HT-29 (cell line): ENCODE measurements around the gene MEGF6. TPM values are rescaled to one million over a fixed set of nuclear protein-coding genes. Genes with fewer than 3 reads are reported as not detected.

Experiments used
- DNase-seq: peaks from one replicate; pipeline ENCODE4 v3.0.0-alpha.2; 2015; ENCODE audit warnings: low spot score
- total RNA-seq: library from RNA; depleted of rRNA; stranded (reverse); fragments of >200 nt; shearing (Covaris generic); gene quantifications from 2 replicates; pipeline ENCODE4 v1.2.3, GENCODE V29; 2014

Gene MEGF6
- total RNA-seq, 1 experiment from 2014 or later, result 12.7 TPM

DNA sequence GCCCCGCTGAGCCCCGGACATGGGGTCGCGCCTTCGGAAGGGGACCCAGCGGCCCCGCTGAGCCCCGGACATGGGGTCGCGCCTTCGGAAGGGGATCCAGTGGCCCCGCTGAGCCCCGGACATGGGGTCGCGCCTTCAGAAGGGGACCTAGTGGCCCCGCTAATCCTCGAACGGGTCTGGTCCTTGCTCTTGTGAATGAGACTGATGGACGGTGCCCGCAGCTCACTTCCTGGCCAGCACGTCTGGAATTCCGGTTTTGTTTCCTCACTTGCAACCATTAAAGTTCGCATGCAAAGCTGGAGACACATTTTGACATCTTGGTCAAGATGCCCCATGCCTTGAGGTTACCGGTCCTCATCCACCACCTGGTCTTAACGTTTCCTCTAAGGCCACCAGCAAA is 33.0 kb upstream of the MEGF6 start:
- DNase-seq, result no peak

DNA sequence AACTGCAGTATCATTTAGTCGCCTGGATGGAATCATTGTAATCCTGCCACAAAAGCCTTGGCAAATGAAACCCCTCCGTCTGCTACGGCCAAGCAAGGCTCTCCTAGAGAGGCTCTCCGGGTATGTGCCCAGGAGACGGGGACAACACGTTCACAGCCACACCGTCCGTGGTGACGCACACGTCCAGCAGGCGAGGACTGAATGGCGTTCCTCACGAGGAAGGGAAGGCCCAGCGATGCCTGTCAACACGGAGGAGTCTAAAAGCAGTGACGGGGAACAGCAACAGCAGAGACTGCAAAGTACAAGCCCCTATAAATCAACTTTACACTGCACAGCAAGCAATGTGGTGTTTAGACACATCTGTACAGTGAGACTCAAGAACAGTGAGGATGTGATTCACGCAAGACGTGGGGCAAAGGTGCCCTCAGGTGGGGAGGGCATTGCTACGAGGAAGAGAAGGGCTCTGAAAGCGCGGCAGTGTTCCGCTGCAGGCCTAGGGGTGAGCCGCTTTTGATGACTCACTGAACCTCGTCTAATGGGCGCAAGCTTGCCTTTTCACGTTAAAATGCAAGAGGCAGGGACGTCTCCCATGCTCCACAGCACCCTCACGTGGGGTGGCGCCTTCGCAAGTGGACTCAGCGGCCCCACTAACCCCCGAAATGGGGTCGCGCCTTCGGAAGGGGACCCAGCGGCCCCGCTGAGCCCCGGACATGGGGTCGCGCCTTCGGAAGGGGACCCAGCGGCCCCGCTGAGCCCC is 31.8 kb upstream of the MEGF6 start:
- DNase-seq, result no peak

DNA sequence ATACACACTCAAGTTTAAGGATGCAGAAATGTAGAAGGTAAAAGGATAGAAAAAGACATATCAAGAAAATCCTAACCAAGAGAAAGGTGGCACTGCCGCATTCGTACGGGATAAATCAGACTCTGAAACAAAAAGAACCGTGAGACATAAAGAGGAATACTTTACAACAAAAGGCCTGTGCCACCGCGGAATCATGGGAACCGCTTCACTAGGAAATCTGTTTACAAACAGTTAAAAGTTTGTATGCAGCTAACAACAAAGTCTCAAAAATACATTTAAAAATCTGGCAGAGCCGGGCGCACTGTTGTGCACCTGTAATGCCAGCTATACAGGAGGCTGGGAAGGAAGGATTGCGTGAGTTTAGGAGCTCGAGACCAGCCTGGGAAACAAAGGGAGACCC is 30.5 kb upstream of the MEGF6 start:
- no peak for DNase-seq

GRCh38 chr1:3641046-3641760 is 29.9 kb upstream of the MEGF6 start:
- no peak for DNase-seq

- DNase-seq, result no peak
Measured at GRCh38 chr1:3640121-3640837, 29.0 kb upstream of the MEGF6 start.

GRCh38 chr1:3639397-3639911 is 28.1 kb upstream of the MEGF6 start:
- DNase-seq, result no peak

- DNase-seq, result no peak
Measured at GRCh38 chr1:3638676-3639075, 27.4 kb upstream of the MEGF6 start.

GRCh38 chr1:3638027-3638426 is 26.7 kb upstream of the MEGF6 start:
- no peak for DNase-seq

DNA sequence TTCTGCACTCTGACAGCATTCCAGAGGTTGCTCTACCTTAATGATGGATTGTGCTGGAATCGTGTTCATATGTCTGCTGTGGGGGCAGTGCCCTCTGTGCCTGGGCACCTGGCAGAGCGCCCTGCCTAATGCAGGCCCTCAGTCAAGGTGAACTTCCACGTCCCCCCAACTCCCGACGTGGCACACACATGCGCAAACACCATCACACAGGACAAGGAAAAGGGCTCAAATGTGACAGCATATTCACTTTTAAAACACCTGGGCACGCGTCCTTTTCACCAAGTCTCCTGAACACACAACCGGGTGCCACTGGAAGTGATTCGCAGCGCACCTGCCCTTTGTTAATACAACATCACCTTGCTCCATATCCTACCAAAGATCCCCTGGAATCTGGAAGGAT is 25.2 kb upstream of the MEGF6 start:
- DNase-seq, result no peak

DNA sequence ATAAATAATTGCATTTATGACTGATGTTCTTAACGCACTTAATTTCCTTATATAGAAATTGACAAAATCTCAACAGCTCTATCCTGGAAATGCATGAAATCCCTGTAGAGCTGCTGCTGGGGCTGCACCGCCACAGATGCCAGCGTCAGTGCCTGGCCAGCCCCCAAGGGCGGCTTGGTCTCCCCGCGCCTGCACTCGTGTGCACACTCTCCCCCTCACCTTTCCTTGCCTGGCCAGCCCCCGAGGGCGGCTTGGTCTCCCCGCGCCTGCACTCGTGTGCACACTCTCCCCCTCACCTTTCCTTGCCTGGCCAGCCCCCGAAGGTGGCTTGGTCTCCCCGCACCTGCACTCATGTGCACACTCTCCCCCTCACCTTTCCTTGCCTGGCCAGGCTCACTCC is 24.8 kb upstream of the MEGF6 start:
- no peak for DNase-seq

- no peak for DNase-seq
Measured at GRCh38 chr1:3634059-3634800, 22.9 kb upstream of the MEGF6 start.

- no peak for DNase-seq
Measured at GRCh38 chr1:3633344-3634058, 22.2 kb upstream of the MEGF6 start.

DNA sequence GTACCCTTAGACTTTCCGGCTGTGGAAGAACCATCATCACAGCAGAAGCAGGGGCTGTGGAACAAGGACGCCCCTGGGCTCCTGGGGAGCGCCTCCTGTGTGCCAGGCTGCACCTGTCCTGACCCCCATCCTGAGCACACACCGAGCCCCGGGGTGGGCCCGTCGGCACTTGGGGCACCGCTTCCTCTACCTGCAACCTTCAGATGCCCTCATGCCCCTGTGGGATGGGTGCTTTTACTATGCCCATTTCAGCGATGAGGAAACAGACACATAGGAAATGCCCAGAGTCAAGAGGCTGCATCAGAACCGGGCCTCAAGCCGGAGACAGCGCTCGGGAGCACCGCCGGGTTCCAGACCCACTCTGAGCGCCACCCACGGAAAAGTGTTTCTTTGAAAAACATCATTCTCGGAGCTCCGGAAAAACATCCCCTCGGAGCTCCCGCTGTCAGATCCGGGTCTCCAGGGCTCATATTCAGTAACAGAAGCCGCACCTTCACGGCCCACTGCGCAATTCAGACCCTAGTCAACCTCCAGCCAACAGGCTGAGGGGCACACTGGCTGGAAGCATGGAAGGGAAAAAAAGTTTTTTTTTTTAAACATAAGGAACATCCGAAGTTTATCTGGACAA is 21.5 kb upstream of the MEGF6 start:
- no peak for DNase-seq

GRCh38 chr1:3632298-3632697 is 21.0 kb upstream of the MEGF6 start:
- DNase-seq, result no peak

- DNase-seq, result peak; percentile 57
Measured at GRCh38 chr1:3631320-3632260, 20.3 kb upstream of the MEGF6 start.

GRCh38 chr1:3630914-3631313 is 19.6 kb upstream of the MEGF6 start:
- no peak for DNase-seq

DNA sequence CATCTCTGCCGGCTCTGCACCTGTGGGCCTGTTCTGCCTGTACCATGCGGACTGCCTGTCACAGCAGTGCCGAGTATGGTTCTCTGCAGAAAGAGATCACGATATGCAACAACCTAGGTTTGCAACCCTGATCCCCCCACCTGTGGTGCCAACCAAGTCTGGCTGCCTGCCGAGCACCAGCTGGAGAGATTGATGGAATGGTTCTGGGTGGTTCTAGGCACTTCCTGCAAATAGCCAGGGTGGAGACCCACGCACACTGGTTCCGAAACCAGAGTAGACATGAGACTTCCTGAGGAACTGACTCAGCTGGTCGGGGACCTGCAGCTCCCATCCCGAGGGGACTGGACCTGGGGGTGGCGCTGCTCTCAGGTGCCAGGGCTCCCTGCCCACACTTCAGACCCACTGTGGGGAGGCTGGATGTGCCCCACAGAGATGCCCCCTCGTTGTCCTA is 18.9 kb upstream of the MEGF6 start:
- no peak for DNase-seq

DNA sequence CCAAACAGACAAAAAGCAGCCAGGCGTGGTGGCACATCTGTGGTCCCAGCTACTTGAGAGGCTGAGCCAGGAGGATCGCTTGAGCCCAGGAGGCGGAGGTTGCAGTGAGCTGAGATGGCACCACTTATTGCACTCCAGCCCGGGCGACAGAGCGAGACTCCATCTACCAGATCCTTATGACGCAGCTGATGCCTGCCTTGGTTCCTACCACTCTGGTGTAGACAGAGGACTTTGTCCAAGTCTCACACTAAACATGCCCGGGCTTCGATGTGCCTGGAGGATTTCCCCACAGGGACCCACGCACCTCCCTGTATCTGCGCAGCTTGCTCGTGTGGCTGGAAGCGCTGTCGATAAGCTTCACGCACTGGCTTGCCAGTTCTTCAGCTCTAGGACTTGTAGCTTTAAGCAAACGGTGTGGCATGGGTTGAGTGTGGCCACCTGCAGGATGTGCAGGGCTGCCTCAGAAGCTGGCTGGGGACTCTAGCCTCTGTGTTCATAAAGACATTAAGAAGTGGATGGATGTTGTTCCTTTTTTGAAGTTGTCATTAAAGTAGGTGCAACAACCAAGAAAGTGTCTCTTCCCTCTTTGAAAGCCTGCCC is 18.4 kb upstream of the MEGF6 start:
- DNase-seq, result no peak

DNA sequence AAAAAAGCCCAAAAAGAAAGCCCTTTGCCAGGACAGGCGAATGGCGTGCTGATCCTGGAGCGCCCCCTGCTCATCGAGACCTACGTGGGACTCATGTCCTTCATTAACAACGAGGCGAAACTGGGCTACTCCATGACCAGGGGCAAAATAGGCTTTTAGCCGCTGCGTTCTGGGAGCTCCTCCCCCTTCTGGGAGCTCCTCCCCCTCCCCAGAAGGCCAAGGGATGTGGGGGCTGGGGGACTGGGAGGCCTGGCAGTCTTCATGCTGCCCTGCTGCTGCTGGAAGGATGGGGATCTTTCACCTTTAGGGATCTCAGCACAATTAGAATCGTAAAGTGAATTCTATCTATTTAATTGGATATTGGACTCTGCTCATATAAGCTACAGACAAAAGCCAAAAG is 17.1 kb upstream of the MEGF6 start:
- DNase-seq, result no peak
